ENCODE data around the gene RAD51. TPM values are rescaled to one million over a fixed set of nuclear protein-coding genes. Genes with fewer than 3 reads are reported as not detected.
A peak's percentile ranks its signal among the peaks of the same experiment; 100 is the strongest.

The RAD51 gene
- polyA plus RNA-seq, 1 donor = 16.9 TPM

DNA sequence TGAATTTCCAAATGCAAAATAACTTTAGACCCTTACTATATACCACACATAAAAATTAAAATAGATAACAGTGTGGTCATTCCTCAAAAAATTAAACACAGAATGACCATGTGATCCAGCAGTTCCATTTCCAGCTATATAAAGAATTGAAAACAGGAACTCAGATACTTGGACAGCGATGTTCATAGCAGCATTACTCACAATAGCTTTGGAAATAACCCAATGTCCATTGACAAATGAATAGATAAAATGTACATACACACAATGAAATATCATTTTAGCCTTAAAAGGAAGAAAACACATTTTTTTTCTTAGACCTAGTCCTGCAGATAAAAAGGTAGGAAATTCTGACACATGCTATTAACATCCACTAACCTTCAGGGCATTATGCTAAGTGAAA is 26.7 kb downstream of the RAD51 start:
- DNase-seq = no peak

DNA sequence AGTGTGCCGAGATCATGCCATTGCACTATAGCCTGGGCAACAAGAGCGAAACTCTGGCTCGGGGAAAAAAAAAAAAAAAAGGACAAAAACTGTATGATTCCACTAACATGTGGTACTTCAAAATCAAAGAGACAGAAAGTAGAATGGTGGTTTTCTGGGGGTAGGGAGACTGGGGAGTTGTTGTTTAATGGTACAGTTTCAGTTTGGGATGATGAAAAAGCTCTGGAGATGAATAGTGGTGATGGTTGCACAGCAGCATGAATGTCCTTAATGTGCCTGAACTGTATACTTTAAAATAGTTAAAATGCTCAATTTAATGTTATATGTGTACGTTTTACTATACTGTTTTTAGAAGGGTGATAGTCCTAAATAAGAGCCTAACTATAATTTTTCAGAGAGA is 27.4 kb downstream of the RAD51 start:
- no peak for DNase-seq

DNA sequence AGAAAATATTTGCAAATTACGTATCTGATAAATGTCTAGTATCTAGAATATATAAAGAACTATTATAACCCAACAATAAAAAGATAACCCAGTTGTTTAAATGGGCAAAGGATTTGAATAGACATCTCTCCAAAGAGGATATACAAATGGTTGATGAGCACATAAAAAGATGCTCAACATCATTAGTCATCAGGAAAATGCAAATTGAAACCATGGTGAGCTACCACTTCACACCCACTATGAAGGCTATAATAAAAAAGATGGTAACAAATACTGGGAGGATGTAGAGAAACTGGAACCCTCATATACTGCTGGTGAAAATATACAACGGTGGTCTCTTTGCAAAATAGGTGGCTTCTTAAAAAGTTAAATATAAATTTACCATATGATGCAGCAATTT is 28.0 kb downstream of the RAD51 start:
- no peak for DNase-seq

DNA sequence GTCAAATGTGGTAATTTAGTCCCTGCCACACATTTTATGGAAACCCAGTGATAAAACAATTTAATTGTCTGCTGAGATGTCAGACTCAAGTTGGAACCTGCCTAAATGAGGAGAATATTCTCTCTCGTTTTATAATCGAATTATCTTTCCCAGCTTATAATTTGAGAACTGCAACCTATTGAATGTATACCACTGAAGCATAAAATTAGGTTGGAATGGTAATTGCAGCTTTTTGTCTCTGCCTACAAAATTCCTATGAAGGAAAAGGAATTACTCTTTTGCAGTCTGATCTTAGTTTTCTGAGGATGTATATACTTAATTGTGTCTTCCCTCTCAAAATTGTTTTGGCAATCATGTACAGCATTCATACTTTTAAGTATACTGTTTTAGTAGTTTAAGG is 28.9 kb downstream of the RAD51 start:
- DNase-seq = no peak

DNA sequence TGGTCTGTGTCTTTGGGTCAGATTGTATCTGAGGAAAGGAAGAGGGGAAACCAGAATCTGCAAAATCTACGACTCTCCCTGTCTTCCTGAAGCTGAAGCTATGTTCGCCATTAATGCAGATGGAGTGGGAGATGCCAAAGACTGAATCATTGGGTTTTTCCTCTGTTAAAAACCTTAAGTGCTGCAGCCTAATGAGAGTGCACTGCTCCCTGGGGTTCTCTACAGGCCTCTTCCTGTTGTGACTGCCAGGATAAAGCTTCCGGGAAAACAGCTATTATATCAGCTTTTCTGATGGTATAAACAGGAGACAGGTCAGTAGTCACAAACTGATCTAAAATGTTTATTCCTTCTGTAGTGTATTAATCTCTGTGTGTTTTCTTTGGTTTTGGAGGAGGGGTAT is 36.1 kb downstream of the RAD51 start:
- DNase-seq = no peak

DNA sequence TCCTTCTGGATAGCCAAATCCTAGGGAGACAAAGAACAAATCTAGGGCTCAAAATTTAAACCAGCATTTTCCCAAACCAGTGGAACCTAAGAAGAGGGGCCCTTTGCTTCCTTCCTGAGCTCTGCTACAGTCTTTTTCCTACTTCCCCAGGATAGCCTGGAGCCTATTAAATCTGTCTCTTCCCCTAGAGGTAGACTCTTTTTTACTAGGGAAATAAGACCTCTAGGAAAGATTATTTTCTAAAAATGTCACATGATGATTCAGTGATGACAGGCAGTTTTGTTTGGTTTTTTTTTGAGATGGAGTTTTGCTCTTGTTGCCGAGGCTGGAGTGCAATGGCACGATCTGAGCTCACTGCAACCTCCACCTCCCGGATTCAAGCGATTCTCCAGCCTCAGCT is 41.6 kb downstream of the RAD51 start:
- DNase-seq = no peak

DNA sequence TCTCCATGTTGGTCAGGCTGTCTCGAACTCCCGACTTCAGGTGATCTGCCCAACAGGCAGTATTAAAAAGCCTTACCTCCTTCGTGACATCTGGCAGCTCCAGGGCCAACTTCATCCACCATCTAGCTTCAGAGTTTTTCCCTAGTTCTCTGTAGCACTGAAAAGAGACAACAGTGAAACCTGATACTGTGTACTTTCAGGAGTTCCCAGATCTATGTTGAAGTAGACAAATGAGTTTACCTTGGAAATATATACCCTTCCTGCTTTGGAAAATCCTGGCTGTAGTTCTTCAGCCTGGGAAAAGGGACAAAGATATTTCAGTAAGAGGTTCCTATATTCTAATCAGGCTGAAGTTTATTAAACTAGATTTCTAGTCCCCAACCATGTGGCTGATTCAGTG is 42.1 kb downstream of the RAD51 start:
- peak; percentile 26 for DNase-seq

DNA sequence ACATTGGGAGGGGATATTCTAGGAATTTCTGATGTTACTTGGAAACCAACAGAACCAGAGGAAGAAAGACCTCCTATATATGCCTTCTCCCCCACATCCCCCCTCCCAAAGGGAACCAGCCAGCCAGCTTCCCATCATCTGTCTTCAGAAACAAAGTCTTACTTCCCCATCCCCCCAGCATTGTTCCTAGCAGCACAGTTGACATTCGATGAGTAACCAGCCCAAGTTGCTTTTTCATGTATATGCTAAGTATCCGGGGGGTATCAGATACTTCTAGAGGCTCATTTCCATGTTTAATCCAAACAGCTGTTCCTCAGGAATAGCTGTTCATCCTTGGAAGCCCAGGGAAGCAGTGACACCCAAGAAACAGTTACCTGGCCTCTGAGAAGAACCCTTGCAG is 44.1 kb downstream of the RAD51 start:
- no peak for DNase-seq

DNA sequence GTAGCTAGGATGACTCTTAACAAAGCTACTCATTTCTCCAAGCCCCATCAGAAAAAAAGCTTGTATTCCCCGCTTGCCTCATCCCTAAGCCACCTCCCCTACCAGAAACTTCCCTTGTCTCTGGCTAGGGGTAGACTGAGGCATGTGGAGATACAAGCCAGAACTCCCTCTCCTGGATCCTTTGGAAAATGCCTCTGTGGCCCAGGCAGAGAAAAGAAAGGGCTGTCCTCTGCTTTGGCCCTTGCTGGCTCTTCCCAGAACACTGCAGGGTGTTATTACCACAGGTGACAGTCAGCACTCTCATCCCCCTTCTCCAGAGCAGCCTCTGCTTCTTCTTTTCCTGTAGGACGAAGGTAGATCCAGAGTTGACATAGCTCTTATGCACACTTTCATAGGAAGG is 44.9 kb downstream of the RAD51 start:
- DNase-seq = no peak

DNA sequence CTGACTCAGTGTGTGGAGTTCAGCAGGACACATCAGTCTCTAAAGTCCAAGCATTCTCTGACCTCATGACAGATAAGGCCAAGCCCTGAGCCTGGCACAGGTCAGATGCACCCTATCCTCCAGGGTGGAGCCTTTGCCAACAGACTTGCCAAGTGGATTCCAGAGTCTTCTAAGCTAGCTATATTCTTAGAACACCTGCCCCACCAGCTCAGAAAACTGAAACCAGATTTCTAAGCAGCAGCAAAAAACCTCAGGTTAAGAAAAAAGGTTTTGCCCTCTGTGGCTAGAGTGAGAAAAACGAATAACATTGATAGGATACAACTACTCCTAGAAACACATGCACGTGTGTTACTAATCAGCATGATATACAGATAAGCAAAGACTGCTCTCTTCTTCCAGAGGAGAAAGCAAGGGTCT is 48.5 kb downstream of the RAD51 start:
- no peak for DNase-seq

DNA sequence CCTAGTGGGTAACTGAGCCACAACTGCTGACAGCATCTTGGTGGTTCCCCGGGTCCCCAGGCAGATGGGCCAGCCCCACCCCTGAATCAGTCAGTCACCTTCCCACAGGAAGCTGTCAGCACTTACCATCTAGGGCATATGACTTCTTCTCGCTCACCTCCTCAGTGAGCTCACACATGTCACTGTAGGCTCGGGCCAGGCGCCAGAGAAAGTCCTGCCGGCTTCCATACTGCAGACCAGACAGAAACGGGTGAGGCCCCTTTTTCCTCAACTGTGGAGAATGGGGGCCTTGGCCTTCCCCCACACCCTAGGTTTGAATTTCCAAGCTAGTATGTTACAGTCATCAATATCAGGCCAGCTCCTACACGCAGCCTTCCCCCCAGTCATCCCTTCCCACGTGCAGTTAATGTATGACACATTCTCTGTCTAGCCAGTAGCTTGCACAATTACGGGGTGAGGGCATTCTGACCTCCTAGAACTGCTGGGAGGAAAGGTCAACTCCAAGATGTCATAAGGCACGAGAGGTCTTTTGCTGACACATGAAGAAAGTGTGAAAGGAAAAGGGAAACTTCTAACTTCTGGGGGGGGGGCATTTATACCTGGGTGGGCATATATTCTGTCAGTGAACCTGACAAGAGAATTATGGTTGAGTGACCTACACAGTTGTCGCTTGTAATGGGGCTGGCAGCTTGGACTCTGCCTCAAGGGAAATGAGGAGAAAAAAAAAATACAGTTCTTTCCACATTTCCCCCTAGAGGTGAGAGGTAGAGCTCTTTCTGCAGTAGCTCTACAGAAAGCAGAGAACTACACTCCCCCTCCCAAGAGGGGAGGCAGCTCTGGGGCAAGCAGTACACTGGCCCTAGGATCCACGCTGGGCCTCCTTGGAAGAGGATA is 49.2 kb downstream of the RAD51 start:
- no peak for DNase-seq

DNA sequence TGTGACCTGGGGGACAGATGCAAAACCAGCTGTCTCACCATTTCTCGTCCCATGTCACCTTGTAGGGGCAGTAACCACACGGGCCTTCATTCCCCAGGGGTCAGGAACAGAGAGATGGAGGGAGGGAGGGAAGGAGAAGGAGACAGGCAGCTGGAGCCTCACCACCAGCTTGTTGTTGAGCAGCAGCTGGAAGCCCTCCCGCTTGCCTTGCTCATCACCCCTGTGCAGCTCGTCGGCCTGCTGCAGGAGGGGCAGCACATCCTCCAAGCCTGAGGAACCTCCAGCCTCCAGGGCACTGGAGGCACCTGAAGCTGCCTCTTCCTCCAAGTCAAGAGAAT is 49.8 kb downstream of the RAD51 start:
- DNase-seq = no peak

DNA sequence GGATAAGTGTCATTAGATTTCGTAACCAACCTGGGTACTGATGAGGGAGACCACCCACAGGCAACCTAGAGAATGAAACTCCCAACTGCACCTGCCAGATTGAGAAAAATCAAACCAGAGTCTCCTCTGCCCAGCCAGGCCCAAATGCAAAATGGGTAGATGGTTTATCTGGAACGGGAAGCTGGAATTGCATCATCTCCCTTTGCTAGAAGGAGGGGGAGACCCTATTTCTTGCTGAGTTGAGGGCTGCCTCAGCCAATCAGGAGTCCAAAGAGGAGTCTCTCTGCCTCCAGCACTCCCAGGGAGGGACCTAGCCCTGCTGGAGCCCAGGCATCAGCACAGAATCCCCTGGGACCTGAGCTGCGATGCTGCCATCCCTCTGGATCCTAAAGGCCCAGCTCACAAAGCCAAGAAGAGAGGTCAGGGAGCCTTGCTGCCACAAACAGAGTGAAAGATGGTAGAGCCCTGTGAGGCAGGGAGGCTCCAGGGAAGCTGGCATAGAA is 52.0 kb downstream of the RAD51 start:
- no peak for DNase-seq

DNA sequence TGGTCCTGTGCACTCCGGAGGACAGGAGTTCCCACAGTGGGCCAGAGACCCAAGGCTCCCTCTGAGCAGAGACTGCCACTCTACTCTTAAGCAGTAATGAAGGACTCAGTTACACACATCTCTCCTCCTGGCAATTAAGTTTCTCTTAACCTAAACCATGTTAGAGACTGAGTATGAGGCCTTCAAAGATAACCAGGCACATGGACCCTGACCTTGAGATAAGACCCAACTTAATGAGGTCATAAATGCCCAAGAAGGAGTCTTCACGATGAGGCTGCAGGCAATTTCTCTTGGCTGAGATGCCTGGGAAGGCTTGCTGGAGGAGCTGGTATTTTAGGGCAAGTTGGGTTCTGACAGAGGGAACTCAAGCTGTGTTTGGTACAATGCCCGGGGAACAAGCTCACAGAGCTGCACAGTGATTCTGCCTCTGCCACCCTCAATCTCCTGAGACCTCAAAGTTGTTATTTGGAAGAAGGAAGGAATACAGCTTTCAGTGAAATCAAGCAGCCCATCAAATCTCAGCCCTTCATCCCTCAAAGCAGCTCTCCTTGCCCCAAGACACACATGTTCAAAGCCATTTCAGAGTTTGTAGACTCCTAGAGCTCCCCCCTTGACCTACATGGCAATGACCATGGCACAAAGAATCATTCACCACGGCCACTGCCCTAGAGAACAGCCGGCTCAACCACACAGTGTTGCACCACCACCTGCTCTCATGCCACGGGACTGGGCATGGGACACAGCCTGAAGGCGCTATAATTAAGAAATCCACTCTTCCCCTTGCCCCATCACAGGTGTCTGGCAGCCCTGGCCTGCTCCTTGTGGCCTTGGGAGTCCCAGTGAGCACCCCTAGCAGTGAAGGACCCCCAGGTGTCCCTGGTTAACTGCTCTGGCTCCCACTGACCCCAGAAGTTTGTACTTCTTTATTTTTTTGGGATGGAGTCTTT is 53.0 kb downstream of the RAD51 start:
- no peak for DNase-seq

DNA sequence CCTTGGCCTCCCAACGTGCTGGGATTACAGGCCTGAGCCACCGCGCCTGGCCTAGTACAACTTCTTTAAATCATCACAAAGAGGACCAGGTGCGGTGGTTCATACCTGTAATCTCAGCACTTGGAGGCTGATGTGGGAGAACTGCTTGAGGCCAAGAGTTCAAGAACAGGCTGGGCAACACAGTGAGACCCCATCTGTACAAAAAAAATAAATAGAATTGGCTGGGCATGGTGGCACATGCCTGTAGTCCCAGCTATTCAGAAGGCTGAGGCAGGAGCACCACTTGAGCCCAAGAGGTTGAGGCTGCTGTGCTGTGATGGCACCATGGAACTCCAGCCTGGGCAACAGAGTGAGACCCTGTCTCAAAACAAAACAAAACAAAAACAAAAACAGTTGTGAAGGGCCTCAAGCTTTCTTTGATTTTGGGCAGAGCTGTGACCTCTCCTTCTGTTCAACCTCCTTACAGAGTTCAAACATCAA is 54.2 kb downstream of the RAD51 start:
- DNase-seq = no peak

DNA sequence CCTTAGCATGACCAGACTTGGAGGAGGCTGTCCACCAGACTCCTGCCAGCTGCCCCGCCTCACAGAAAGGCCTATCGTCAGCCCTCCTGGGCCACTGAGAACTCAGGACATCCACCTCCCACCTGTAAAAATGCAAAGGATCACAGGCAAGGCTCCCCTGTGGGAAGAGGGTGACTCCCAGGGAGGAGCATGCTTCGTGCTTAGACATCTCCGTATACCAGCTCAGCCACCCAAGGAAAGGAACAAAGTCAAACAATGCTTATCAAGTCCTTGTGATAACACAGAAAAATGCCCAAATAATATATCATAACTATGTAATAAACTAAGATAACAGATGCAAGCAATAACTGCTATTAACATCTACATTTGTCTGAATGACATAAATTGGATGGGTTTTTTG is 55.9 kb downstream of the RAD51 start:
- no peak for DNase-seq

DNA sequence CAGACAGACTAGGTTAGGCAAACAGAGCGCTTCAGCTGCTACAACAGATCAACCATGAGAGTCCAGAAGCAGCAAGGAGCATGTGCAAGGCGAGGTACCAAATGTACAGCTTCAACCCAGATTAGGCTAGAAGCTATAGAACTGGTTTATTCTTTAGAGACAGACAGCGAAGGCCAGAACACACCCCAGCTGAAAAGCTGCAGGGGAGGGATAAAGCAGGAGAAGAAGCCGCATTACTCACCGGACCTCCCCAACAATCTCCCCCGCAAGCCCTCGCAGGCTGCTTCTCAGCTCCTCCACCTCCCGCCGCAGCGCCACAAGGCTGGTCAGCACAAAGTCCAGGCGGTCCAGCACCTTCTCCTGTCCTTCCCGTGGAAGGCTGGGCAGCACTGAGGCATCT is 56.8 kb downstream of the RAD51 start:
- DNase-seq = no peak

DNA sequence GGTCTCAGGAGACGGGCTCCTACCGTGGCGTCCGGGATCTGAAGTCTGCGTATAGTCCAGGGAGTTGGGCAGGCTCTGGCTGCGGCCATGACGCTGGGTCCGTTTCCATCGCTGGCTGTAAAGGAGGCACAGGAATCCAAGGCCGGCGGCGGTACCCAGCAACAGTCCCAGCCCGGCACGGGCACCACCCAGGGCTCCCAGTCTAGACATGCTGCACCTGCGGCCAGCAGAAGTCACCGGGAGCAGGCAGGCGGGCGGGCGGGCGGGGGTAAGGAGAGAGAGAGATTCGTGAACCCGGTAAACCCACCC is 59.6 kb downstream of the RAD51 start:
- no peak for DNase-seq

DNA sequence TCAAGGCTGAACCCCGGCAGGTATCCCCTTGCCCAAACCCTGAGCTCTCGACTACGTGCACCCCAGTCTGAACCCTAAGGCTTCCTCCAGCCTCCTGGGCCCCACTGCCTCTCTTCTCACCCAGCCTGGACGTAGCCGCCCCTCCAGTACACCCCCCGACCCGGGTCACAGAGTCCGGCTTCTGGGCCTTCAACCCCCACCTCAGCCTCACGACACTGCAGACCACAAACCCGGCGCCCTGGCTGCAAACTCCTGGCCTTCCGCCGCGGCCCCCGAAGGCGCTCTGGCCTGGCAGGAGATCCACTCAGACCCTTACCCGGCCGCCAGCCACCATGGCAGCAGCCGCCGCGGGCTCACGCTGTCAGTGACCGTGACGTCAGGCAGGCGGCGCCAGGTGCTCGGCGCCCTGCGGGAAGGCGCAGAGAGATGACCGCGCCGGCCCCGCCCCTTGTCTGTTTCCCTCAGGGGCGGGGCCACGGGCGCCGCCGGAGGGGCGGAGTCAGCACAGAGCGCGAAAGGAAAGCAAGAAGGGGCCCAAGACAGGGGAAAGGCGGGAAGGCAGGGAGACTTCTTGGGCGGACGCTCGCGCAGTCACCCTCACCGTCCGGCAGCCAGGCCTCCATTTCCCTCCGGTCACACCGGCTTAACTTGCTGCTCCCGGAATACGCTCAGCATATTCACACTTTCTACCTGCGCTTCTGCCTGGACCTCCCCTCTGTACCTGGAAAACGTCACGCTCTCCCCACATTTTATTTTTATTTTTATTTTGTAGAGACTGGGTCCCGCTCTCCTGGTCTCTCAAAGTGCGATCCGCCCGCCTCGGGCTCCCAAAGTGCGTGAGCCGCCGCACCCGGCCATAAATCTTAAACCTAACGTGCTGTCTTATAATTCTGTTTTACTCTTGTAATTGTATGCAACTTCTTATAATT is 60.2 kb downstream of the RAD51 start, which contains the start of gene RMDN3:
Gene RMDN3, minus strand, starts transcription at position 372 of the 929 bp plus-strand sequence. CDS start 471 bp downstream, outside the sequence.
- peak; percentile 95 for DNase-seq

DNA sequence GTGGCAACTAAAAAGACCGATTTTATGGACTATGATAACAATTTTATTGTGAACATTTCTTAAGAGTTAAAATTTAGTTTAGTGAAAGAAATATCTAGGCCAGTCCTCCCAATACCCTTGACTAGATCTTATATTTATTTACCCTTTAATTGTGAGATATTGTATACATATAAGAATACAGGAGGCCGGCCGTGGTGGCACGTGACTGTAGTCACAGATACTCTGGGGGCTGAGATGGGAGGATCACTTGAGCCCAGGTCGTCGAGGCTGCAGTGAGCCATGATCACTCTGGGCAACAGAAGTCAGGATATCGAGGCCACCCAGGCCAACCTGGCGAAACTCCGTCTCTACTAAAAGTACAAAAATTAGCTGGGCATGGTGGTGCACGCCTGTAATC is 60.8 kb downstream of the RAD51 start:
- no peak for DNase-seq

DNA sequence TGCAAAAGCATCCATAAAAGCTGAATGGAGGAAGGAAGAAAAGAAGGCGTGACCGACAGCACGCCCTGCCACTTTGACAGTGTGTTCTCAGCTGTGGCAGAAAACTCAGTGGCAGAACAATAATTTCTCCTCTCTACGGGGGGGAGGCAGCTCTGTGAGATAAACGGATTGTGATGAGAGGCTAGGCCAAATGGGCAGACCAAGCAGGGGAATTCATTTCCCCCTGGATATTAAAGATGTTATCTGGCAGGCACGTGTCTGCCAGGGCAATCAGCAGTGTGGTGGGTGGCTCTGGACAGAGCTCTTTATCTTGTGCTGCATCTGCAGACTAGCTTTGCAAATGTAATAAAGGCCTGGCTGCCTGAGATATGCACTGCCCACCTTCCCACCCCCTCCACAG is 62.0 kb downstream of the RAD51 start:
- DNase-seq = no peak

DNA sequence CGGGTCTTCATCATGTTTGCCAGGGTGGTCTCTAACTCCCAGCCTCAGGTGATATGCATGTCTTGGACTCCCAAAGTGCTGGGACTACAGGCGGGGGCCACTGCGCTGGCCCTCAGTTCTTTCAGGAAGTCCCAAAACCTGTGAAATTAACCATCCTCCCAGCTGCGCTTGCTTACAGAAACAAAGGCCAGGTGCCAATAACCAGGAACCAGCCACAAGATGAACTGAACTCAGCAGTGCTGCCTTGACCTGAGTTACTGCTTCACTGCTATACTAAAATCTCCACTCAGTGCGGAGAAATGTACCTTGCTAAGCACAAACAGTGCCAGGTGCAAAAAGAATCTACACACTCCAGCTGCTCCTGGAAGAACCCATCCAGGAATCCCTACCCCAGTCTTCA is 65.0 kb downstream of the RAD51 start:
- DNase-seq = no peak

Data from left kidney (tissue), 2 donors.